G401 (cell line): ENCODE results near the gene UBE2L3. TPM values are rescaled to one million over a fixed set of nuclear protein-coding genes. Genes with fewer than 3 reads are reported as not detected.
"Not testable (repeated sequence)": the region's sequence is repeated elsewhere in the genome, so short reads cannot be mapped to it uniquely, and the experiment has no call there.

Source experiments
- DNase-seq: peaks from one replicate; pipeline ENCODE4 v3.0.0-alpha.2; 2015; ENCODE audit warnings: low spot score
- in situ Hi-C: cut with HindIII; loops from 2 replicates; pipeline ENCODE4 v1.10.0; 2016; ENCODE audit warnings: low sequenced_read_pairs, mixed read lengths
- total RNA-seq: library from RNA; depleted of rRNA; stranded (reverse); fragments of >200 nt; shearing (Covaris generic); gene quantifications from 2 replicates; pipeline ENCODE4 v1.2.3, GENCODE V29; 2014; rRNA removed

Gene UBE2L3
- total RNA-seq: 46.6 and 58.0 TPM in 2 replicates

DNA sequence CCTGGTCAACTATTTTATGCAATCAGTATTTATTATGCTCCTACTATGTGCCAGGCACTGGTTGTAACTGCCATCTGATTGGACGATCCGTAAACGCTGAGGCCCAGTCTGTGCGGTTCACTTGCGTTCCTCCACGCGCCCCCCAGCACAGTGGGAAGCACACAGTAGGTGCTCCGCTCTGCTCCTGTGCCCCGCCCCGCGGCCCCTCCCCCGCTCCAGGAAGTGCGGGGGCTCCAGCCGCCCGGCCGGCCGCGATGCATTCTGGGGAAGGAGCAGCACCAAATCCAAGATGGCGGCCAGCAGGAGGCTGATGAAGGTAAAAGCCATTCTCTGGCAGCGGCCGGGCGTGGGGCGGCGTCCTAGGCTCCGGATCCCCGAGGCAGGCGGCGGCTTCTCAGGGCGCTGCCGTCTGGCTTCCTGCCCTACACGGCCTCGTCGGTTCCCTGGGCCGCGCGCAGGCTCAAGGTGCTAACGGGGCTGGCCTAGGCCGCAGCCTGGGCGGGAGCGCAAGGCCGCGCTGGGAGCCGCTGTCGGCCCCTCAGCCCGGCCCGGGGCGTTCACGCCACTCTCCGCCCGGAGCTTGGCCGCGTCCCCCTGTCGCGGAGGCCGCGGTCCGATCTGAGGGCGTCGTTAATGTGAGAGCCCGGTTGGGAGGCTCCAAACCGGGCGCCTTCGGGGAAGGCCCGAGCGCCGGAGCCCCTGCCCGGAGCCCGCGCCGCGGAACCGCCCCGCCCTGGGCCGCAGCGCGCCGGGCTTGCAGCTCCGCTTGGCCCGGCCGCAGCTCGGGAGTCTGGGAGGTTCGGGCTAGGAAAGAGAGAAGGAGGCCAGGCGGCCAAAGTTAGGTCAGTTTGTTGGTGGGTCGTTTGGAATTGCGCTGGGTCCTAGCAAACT is at the start of gene UBE2L3:
TSS of gene UBE2L3 (plus strand) at position 259 of the 891 bp plus-strand sequence. CDS start at position 290, 31 bp downstream.
- in situ Hi-C loops: no loop called here
- DNase-seq: peak; percentile 83

DNA sequence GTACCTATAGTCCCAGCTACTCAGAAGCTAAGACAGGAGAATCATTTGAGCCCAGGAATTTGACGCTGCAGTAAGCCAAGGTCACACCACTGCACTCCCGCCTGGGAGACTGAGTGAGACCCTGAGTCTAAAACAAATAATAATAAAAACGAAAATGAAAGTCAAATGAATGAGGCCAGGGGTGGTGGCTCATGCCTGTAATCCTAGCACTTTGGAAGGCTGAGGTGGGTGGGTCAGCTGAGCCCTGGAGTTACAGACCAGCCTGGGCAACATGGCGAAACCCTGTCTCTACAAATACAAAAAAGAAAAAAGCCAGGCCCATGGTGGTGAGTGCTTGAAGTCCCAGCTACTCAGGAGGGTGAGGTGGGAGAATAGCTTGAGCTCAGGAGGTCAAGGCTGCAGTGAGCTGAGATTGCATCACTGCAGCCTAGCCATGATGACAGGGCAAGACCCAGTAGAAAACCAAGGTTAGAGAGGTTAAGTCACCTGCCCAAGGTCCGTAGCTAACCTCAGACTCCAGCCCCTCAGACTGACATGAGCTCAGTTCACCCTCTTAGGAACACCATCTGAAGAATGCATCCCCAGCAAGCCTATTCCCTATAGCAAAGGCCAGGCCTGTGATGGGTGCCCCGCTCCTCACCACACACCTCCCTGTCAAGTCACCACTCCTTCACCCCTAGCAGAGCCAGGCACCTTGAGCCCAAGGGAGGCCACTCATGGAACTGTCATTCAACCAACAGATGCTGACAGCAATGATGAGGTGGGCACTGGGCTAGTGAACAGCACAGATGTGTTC is 40.6 kb upstream of the UBE2L3 start:
- DNase-seq, in situ Hi-C loops: not testable (repeated sequence)

GRCh38 chr22:21531525-21531924 is 36.0 kb upstream of the UBE2L3 start:
- in situ Hi-C loops, DNase-seq: not testable (repeated sequence)

GRCh38 chr22:21532863-21533648 is 34.5 kb upstream of the UBE2L3 start:
- in situ Hi-C loops: not testable (repeated sequence)

GRCh38 chr22:21539862-21540261 is 27.7 kb upstream of the UBE2L3 start:
- in situ Hi-C loops, DNase-seq: not testable (repeated sequence)

More at GRCh38 chr22:21532863-21533648, 34.5 kb upstream of the UBE2L3 start:
- DNase-seq: not testable (repeated sequence)

GRCh38 chr22:21544432-21545322 is 22.8 kb upstream of the UBE2L3 start:
- in situ Hi-C loops, DNase-seq: not testable (repeated sequence)

- in situ Hi-C loops, DNase-seq: not testable (repeated sequence)
These were observed 18.0 kb upstream of the UBE2L3 start for GRCh38 chr22:21549558-21549957.

GRCh38 chr22:21550008-21550677 is 17.4 kb upstream of the UBE2L3 start:
- DNase-seq, in situ Hi-C loops: not testable (repeated sequence)

DNA sequence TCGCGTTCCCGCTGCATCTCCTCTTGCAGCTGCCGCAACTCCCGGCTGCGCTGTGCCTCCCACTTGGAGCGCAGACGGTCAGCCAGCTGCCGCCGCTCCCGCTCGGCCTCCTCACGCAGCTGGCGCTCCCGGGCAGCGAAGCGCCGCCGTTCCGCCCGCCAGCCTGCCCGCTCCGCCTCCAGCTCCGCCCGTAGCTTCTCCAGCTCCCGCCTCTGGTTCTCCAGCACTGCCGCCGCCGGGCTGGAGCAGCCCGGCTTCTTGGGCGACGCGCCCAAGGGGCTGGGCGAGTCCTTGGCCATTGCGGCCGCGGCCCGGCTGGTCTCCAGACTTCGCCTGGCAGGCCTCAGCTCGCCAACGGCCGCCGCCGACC is 16.9 kb upstream of the UBE2L3 start:
- DNase-seq, in situ Hi-C loops: not testable (repeated sequence)

DNA sequence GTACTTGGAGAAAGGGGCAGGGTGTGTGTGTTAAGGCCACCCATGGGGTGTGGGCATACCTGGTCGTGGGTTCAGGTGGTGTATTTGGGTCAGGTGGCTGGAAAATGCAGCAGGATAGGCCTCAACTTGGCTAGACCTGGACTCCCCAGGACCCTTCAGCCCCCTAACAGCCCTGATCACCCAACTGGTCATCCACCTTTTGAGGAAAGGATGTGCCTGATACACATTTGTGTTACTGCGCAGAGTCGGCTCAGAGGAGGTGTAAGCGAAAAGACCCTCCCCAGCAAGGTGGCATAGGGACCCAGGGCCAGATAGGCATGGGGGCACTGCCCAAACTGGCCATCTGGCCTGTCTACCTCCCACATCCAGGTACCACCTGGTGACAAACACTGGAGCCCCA is 16.2 kb upstream of the UBE2L3 start, which contains the start of gene RIMBP3C:
TSS of gene RIMBP3C (minus strand) at position 101 of the 400 bp plus-strand sequence. CDS start 485 bp downstream, outside the sequence.
- in situ Hi-C loops, DNase-seq: not testable (repeated sequence)

GRCh38 chr22:21559345-21560125 is 8.0 kb upstream of the UBE2L3 start:
- in situ Hi-C loops, DNase-seq: not testable (repeated sequence)

DNA sequence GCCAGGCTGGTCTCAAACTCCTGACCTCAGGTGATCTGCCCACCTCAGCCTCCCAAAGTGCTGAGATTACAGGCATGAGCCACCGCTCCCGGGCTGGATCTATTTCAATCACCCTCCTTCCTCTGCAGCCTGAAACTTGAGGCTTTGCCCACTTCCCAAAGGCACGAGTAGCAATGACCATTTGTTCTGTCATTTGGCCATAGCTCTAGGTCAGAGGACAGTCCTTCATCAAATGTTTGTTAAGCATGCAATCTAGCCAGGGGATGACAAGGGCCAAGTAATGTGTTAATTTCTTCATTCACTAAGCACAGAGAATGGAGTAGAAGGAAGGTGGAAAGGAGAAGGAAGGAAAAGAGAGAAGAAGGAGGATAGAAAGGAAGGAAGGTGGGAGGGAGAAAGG is 6.9 kb upstream of the UBE2L3 start:
- in situ Hi-C loops, DNase-seq: not testable (repeated sequence)

DNA sequence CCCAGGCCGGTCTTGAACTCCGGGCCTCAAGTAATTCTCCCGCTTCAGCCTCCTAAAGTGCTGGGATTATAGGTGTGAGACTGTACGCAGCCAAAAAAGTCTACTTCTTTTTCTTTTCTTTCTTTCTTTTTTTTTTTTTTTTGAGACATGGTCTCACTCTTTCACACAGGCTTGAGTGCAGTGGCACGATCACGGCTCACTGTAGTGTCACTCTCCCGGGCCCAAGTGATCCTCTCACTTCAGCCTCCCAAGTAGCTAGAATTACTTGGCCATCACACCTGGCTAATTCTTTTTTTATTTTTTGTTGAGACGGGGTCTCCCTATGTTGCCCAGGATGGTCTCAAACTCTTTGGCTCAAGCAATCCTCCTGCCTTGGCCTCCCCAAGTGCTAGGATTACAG is 3.6 kb upstream of the UBE2L3 start:
- DNase-seq: no peak
- in situ Hi-C loops: no loop called here

DNA sequence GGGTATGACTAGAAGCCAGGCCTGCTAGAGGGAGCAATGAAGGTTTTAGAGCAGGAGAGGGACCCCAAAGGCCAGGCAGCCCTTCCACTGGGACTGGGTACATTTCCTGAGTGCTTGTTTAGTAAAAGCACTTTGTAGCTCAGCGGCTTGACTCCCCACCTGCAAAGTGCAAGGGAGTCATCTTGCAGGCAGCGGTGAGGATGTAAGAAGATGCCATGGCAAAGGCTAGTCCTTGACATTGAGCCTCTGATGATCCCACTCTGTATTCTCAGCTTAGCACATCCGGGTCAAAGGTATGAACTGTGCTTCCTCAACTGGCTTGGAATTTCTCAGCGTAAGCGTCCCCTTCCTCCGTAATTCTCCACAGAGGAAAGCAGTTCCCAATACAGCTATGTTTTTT is 3.1 kb upstream of the UBE2L3 start:
- in situ Hi-C loops: no loop called here
- DNase-seq: no peak

DNA sequence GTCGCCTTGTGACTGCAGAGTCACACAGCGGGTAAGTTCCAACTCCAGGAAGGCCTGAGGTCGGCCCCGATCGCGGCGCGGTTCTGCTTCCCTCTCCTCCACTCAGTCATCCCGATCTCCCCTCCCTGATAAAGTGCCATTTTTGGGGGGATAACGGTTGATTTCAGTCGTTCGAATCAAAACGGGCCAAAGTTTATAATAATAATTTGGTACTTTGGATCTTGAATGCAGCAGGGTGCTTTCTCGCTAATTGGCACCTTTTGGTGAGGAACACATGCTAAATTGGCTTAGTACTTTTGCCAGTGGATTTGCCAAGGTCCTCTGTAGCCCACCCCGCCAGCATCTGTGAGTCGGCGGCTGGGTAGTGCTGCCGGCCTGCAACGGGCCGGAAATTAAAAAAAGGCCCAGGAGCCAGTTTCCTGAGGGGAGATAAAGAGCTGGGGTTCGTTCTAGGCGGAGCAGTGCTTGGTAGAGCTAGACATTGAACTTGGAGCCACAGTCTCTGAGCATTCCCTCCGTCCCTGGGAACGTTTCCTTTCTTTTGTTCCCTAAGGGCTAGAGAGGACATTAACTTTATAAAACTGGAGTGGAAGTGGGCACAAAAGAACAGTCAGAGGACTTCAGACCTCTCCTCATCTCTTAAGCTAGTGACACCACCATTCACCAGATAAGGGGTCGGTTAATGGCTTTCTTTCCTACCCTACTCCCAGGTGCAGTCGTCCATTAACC is 997 bp downstream of the UBE2L3 start:
- in situ Hi-C loops: no loop called here

GRCh38 chr22:21569076-21569427 is 1.5 kb downstream of the UBE2L3 start:
- DNase-seq, in situ Hi-C loops: not testable (repeated sequence)

More for the DNA sequence above, 997 bp downstream of the UBE2L3 start:
- DNase-seq: no peak
